ENCODE data around the gene C1QTNF4. TPM values are rescaled to one million over a fixed set of nuclear protein-coding genes. Genes with fewer than 3 reads are reported as not detected.
A peak's percentile ranks its signal among the peaks of the same experiment; 100 is the strongest.

Gene C1QTNF4
- total RNA-seq, 5 donors from 2014 or later (not counting 1 experiment from before 2014, with no cell fraction given), result 0.53 to 2.0 (median 1.5) TPM

DNA sequence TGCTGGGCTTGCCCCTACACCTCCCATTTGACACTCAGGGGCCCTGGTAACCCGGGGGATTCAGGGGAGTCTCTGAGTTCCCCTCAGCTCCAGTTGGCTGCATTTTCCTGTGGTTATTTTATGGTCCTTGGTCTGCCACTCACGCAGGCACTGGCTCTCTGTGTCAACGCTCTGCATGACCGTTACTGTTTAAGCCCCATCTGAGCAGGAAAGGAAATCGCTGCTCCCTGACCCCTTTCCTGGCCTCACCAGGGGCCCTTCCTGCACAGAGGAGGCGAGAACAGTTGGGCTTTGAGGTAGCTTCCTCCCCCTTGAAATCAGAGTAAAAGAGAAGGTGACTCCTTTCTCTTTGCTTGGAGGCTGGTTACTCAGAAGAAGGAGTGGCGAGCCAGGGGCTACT, 2.4 kb downstream of the C1QTNF4 start:
- ChIA-PET POLR2A (no interaction called here), CTCF (no interaction called here)
- H3K4me1 ChIP-seq (ENCODE audit: control insufficient read depth in 1 of 2, extremely low read depth in 1 of 2, insufficient read depth in 2 of 2, low read length in 2 of 2), result peaks cover 0 to 15% of the 10 kb centered on the region in 2 experiments
- no peak overlapping the region for H3K4me3 ChIP-seq (ENCODE audit: control insufficient read depth in 1 of 2, extremely low read depth in 1 of 2, low read length in 1 of 2)
- peaks cover 0 to 10% (median 5%) of the 10 kb centered on the region in 3 donors for H3K4me1 Mint-ChIP-seq
- WGBS (ENCODE audit: insufficient coverage), result 16% methylated on average over 6 of the region's 7 CpGs
- no peak for ATAC-seq (replicated peaks in 1 of 4)
- H3K27me3 ChIP-seq (replicated peaks in 1 of 2; ENCODE audit: control insufficient read depth in 2 of 2, extremely low read depth in 1 of 2, insufficient read depth in 2 of 2, low read length in 1 of 2), result peaks cover 0 to 41% of the 10 kb centered on the region in 2 experiments
- DNase-seq, result no peak
- no peak overlapping the region for H3K4me3 Mint-ChIP-seq
- no peaks in the 10 kb centered on the region for H3K9me3 Mint-ChIP-seq
- H3K36me3 ChIP-seq (ENCODE audit: control insufficient read depth in 2 of 2, extremely low read depth in 1 of 2, insufficient read depth in 1 of 2, low read length in 1 of 2), result no peaks in the 10 kb centered on the region
- no peak overlapping the region for H3K27ac ChIP-seq (ENCODE audit: low read length)
- H3K27me3 Mint-ChIP-seq, result peaks cover 23 to 34% of the 10 kb centered on the region in 2 donors
- no peaks in the 10 kb centered on the region for H3K9me3 ChIP-seq
- H3K27ac Mint-ChIP-seq, result no peak overlapping the region
- no peaks in the 10 kb centered on the region for H3K36me3 Mint-ChIP-seq

DNA sequence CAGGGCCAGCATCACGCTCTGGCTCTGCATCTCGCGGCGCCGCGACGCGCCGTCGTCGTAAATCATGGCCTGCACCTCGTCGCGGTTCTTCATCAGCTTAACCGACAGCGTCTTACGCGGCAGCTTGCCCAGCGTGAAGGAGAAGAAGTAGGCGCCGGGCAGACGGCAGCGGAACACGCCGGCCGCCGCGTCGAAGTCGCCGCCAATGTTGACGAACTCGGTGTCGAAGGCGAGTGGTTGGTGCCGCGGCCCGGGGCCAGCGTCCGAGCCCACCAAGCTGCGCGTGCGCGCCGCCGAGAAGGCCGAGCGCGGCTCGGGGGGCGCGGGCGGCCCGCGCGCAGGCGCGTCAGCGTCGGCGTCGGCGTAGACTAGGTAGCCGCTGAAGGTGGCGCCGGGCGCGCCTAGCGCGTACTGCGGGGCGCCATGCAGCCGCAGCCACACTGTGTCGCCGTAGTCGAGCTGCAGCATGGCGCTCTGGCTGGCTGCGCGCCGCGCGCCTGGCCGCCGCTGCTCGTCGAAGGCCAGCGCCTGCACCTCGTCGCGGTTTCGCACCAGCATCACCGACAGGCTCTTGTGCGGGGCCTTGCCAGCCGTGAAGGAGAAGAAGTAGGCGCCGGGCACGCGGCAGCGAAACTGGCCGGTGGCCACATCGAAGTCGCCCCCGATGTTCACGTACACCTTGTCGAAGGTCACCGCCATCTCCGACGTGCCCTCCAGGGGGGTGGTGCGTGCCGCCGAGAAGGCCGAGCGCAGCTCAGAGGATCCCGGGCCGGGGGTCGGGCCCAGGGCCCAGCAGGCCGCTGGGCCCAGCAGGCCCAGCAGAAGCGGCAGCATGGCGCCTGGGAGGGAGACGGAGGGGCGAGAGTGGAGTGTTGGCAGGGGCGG, 4.0 kb downstream of the C1QTNF4 start:
- WGBS (ENCODE audit: insufficient coverage), result 97% methylated on average over 119 of the region's 122 CpGs
- no peak for ATAC-seq (replicated peaks in 1 of 4)
- no peak overlapping the region for H3K4me3 ChIP-seq (ENCODE audit: control insufficient read depth in 1 of 2, extremely low read depth in 1 of 2, low read length in 1 of 2)
- H3K4me1 Mint-ChIP-seq, result peaks cover 0 to 10% (median 5%) of the 10 kb centered on the region in 3 donors
- no peaks in the 10 kb centered on the region for H3K9me3 ChIP-seq
- no peak overlapping the region for H3K27ac Mint-ChIP-seq
- POLR2A ChIA-PET, result no interaction called here
- peaks cover 16 to 27% of the 10 kb centered on the region in 2 donors for H3K27me3 Mint-ChIP-seq
- no peak overlapping the region for H3K27ac ChIP-seq (ENCODE audit: low read length)
- H3K4me3 Mint-ChIP-seq, result no peak overlapping the region
- no peaks in the 10 kb centered on the region for H3K36me3 Mint-ChIP-seq
- H3K36me3 ChIP-seq (ENCODE audit: control insufficient read depth in 2 of 2, extremely low read depth in 1 of 2, insufficient read depth in 1 of 2, low read length in 1 of 2), result peaks cover 0 to under 1% of the 10 kb centered on the region in 2 donors
- H3K4me1 ChIP-seq (ENCODE audit: control insufficient read depth in 1 of 2, extremely low read depth in 1 of 2, insufficient read depth in 2 of 2, low read length in 2 of 2), result peaks cover 0 to 15% of the 10 kb centered on the region in 2 experiments
- DNase-seq, result no peak
- no peaks in the 10 kb centered on the region for H3K9me3 Mint-ChIP-seq
- CTCF ChIA-PET, result no interaction called here
- peaks cover 0 to 34% of the 10 kb centered on the region in 2 experiments for H3K27me3 ChIP-seq (replicated peaks in 1 of 2; ENCODE audit: control insufficient read depth in 2 of 2, extremely low read depth in 1 of 2, insufficient read depth in 2 of 2, low read length in 1 of 2)

DNA sequence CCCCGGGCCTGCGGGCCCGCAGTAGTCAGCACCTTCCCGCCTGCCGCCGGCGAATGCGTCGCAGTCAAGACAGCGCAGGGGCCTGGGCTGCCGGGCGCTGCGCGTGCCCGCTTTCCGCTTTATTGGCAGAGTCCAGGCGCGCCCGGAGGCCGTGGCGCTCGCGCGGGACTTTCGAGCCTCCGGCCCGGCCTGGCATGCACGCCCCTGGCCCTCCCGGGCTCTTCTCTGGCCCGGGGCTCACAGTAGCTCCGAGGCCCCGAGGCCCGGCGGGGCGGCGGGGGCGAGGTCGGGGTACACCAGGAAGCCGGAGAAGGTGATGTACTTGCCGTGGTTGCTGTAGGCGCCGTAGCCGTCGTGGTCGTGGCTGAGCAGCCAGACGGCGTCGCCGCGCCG, 4.6 kb downstream of the C1QTNF4 start:
- DNase-seq (no peak), ATAC-seq (replicated peaks in 1 of 4) (no peak)
- Mint-ChIP-seq H3K27ac (no peak overlapping the region), H3K36me3 (no peaks in the 10 kb centered on the region), H3K4me1 (peaks cover 0 to 10% (median 5%) of the 10 kb centered on the region in 3 donors), H3K9me3 (no peaks in the 10 kb centered on the region), H3K4me3 (no peak overlapping the region), H3K27me3 (peaks cover 13 to 20% of the 10 kb centered on the region in 2 donors)
- H3K4me3 ChIP-seq (ENCODE audit: control insufficient read depth in 1 of 2, extremely low read depth in 1 of 2, low read length in 1 of 2), result no peak overlapping the region
- peaks cover 0 to 15% of the 10 kb centered on the region in 2 experiments for H3K4me1 ChIP-seq (ENCODE audit: control insufficient read depth in 1 of 2, extremely low read depth in 1 of 2, insufficient read depth in 2 of 2, low read length in 2 of 2)
- H3K9me3 ChIP-seq, result no peaks in the 10 kb centered on the region
- CTCF ChIA-PET, result no interaction called here
- H3K27me3 ChIP-seq (replicated peaks in 1 of 2; ENCODE audit: control insufficient read depth in 2 of 2, extremely low read depth in 1 of 2, insufficient read depth in 2 of 2, low read length in 1 of 2), result peaks cover 0 to 27% of the 10 kb centered on the region in 2 experiments
- 98% methylated on average over 49 of the region's 51 CpGs for WGBS (ENCODE audit: insufficient coverage)
- POLR2A ChIA-PET, result no interaction called here
- no peak overlapping the region for H3K27ac ChIP-seq (ENCODE audit: low read length)
- H3K36me3 ChIP-seq (ENCODE audit: control insufficient read depth in 2 of 2, extremely low read depth in 1 of 2, insufficient read depth in 1 of 2, low read length in 1 of 2), result peaks cover 4 to 5% of the 10 kb centered on the region in 2 donors

DNA sequence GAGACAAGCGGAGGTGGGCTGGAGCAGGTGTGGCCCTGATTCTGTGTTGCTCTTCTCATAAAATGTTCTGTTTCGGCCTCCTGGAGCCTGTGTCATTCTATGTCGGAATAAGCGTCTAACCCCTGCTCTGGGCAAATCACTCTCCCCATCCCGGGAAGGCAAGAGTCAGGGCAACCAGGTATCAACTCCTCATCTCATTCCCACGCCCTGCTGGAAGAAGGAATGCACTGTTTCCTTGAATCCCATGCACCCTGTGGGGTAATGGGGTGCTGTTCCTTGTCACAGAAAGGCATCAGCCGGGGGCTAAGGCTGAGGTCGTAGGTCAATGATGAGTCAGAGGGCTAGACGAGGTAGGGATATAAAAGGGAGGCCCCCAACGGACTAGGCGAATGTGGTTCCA, 5.1 kb downstream of the C1QTNF4 start:
- peaks cover 4% of the 10 kb centered on the region for H3K36me3 Mint-ChIP-seq
- POLR2A ChIA-PET, result interaction anchor here in 1 of 2 donors (0.5 kb wide), 1 partner anchor 10 kb away, joined by 10 read pairs; the partner anchor contains the start of genes KBTBD4 and NDUFS3
- H3K27ac Mint-ChIP-seq, result no peak overlapping the region
- peaks cover 0 to 11% of the 10 kb centered on the region in 2 experiments for H3K4me1 ChIP-seq (ENCODE audit: control insufficient read depth in 1 of 2, extremely low read depth in 1 of 2, insufficient read depth in 2 of 2, low read length in 2 of 2)
- H3K4me3 Mint-ChIP-seq, result no peak overlapping the region
- 98% methylated on average over 7 of the region's 11 CpGs for WGBS (ENCODE audit: insufficient coverage)
- ATAC-seq (replicated peaks in 1 of 4) (no peak), DNase-seq (no peak)
- peaks cover 10 to 17% of the 10 kb centered on the region in 2 donors for H3K27me3 Mint-ChIP-seq
- H3K27me3 ChIP-seq (replicated peaks in 1 of 2; ENCODE audit: control insufficient read depth in 2 of 2, extremely low read depth in 1 of 2, insufficient read depth in 2 of 2, low read length in 1 of 2), result peaks cover 0 to 23% of the 10 kb centered on the region in 2 experiments
- H3K36me3 ChIP-seq (ENCODE audit: control insufficient read depth in 2 of 2, extremely low read depth in 1 of 2, insufficient read depth in 1 of 2, low read length in 1 of 2), result peaks cover 6 to 9% of the 10 kb centered on the region in 2 donors
- H3K4me3 ChIP-seq (ENCODE audit: control insufficient read depth in 1 of 2, extremely low read depth in 1 of 2, low read length in 1 of 2), result no peak overlapping the region
- H3K9me3 ChIP-seq, result no peaks in the 10 kb centered on the region
- H3K9me3 Mint-ChIP-seq, result no peaks in the 10 kb centered on the region
- H3K4me1 Mint-ChIP-seq, result peaks cover 0 to 10% (median 3%) of the 10 kb centered on the region in 3 donors
- no peak overlapping the region for H3K27ac ChIP-seq (ENCODE audit: low read length)
- CTCF ChIA-PET, result no interaction called here

DNA sequence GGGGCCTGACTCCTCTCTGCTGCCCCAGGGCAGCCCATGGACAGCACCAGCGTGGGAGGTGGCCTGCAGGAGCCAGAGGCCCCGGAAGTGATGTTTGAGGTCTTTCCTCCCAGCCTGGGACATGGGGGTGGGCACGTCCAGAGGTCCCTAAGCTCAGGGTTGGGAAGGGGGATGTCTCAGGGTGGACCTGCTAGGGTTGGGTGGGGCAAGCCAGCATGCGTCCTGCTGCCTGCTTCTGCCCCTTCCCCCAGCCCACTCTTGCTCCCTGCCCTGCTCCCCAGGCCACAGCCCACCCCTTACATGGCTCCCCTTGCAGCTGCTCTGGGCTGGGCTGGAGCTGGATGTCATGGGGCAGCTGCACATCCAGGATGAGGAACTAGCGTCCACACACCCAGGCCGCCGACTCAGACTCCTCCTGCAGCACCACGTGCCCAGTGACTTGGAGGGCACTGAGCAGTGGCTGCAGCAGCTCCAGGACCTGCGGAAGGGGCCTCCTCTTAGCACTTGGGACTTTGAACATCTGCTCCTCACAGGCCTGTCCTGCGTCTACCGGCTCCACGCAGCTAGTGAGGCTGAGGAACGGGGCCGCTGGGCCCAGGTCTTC, 6.4 kb downstream of the C1QTNF4 start:
- peak in 1 of 35 experiments; percentile 24 for DNase-seq
- peaks cover 0 to 4% of the 10 kb centered on the region in 2 experiments for H3K4me1 ChIP-seq (ENCODE audit: control insufficient read depth in 1 of 2, extremely low read depth in 1 of 2, insufficient read depth in 2 of 2, low read length in 2 of 2)
- no peaks in the 10 kb centered on the region for H3K9me3 Mint-ChIP-seq
- peaks cover 0 to 12% of the 10 kb centered on the region in 2 experiments for H3K27me3 ChIP-seq (replicated peaks in 1 of 2; ENCODE audit: control insufficient read depth in 2 of 2, extremely low read depth in 1 of 2, insufficient read depth in 2 of 2, low read length in 1 of 2)
- H3K9me3 ChIP-seq, result no peaks in the 10 kb centered on the region
- H3K27me3 Mint-ChIP-seq, result peaks cover 0 to 7% of the 10 kb centered on the region in 2 donors
- H3K27ac Mint-ChIP-seq, result no peak overlapping the region
- peaks cover 15% of the 10 kb centered on the region for H3K36me3 Mint-ChIP-seq
- H3K36me3 ChIP-seq (ENCODE audit: control insufficient read depth in 2 of 2, extremely low read depth in 1 of 2, insufficient read depth in 1 of 2, low read length in 1 of 2), result peaks cover 17 to 22% of the 10 kb centered on the region in 2 donors
- no peak overlapping the region for H3K4me3 Mint-ChIP-seq
- ChIA-PET POLR2A (no interaction called here), CTCF (interaction anchor here in 1 of 2 donors (0.5 kb wide), 1 partner anchor 134 kb away, joined by 4 read pairs; no protein-coding TSS in a partner anchor)
- H3K27ac ChIP-seq (ENCODE audit: low read length), result no peak overlapping the region
- 60% methylated on average over 11 of the region's 14 CpGs for WGBS (ENCODE audit: insufficient coverage)
- ATAC-seq (replicated peaks in 1 of 4), result peak in 1 of 4 experiments; percentile 23
- H3K4me1 Mint-ChIP-seq, result peaks cover 0 to 2% (median 0%) of the 10 kb centered on the region in 3 donors
- H3K4me3 ChIP-seq (ENCODE audit: control insufficient read depth in 1 of 2, extremely low read depth in 1 of 2, low read length in 1 of 2), result no peak overlapping the region

DNA sequence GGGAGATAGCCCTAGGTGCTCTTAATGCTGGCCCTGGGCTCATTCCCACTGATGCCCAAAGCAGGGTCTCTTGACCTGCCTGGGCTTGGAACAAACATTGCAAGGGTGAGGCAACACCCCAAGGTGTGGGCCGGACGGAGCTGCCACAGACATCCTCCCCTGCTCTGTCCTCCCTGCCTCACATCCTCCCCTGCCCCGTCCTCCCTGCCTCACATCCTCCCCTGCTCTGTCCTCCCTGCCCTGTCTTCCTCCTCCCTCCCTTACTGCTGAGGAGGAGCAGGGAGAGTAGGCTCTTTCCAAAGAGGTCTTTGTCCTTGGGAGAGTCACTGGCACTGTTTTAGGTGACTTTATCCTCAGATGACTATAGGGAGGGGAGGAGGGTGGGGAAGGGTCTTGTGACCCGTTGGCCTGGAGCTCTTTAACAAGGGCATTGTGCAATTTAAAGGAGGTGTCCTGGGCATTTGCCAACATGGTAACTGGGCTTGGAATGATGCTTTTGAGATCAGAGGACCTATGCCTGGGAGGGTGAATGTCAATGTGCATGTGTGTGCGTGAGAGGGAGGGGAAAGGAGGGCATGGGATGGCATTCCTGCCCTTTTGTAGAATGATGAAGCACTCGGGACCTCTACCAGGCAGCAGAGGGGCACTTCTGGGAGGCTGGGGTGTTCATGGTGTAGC, 7.0 kb downstream of the C1QTNF4 start:
- Mint-ChIP-seq H3K36me3 (peaks cover 19% of the 10 kb centered on the region), H3K9me3 (no peaks in the 10 kb centered on the region), H3K27me3 (peaks cover 0 to under 1% of the 10 kb centered on the region in 2 donors), H3K4me1 (peaks cover 0 to 2% (median 2%) of the 10 kb centered on the region in 3 donors), H3K27ac (no peak overlapping the region), H3K4me3 (no peak overlapping the region)
- POLR2A ChIA-PET, result no interaction called here
- peaks cover 20 to 28% of the 10 kb centered on the region in 2 donors for H3K36me3 ChIP-seq (ENCODE audit: control insufficient read depth in 2 of 2, extremely low read depth in 1 of 2, insufficient read depth in 1 of 2, low read length in 1 of 2)
- peaks cover 0 to 4% of the 10 kb centered on the region in 2 experiments for H3K4me1 ChIP-seq (ENCODE audit: control insufficient read depth in 1 of 2, extremely low read depth in 1 of 2, insufficient read depth in 2 of 2, low read length in 2 of 2)
- CTCF ChIA-PET, result no interaction called here
- no peak overlapping the region for H3K4me3 ChIP-seq (ENCODE audit: control insufficient read depth in 1 of 2, extremely low read depth in 1 of 2, low read length in 1 of 2)
- no peak overlapping the region for H3K27ac ChIP-seq (ENCODE audit: low read length)
- ATAC-seq (replicated peaks in 1 of 4) (no peak), DNase-seq (no peak)
- peaks cover 0 to 8% of the 10 kb centered on the region in 2 experiments for H3K27me3 ChIP-seq (replicated peaks in 1 of 2; ENCODE audit: control insufficient read depth in 2 of 2, extremely low read depth in 1 of 2, insufficient read depth in 2 of 2, low read length in 1 of 2)
- 53% methylated on average over 3 of the region's 6 CpGs for WGBS (ENCODE audit: insufficient coverage)
- H3K9me3 ChIP-seq, result no peaks in the 10 kb centered on the region
